Natural killer cell (primary cell): ENCODE results near the gene MED8. TPM values are rescaled to one million over a fixed set of nuclear protein-coding genes. Genes with fewer than 3 reads are reported as not detected.
A peak's percentile ranks its signal among the peaks of the same experiment; 100 is the strongest.

Experiments used
- ATAC-seq, 3 donors: fragments of 150-1000 bp in 2 of 3; fragments of 200-7000 bp in 1 of 3; cut with Tn5 transposase; 1 replicate in 1 of 3; 2 replicates in 2 of 3; pipeline ENCODE4 v1.10.0; 2021; ENCODE audit warnings: mild to moderate bottlenecking in 2 of 3, moderate library complexity in 2 of 3
- DNase-seq, 2 donors: peaks; one replicate each; pipeline versions ENCODE4 v3.0.0 to v3.0.0-alpha.2; 2013 to 2021; ENCODE audit warnings: mixed read lengths in 1 of 2
- H3K27ac ChIP-seq: one replicate; pipeline ENCODE4 v1.5.1; 2013; ENCODE audit warnings: mild to moderate bottlenecking, low read length
- H3K27me3 ChIP-seq: one replicate; pipeline ENCODE4 v1.6.1; 2013; ENCODE audit warnings: low read length; ENCODE audit not compliant: control insufficient read depth, insufficient read depth
- H3K36me3 ChIP-seq: one replicate; pipeline ENCODE4 v1.6.1; 2013; ENCODE audit warnings: low read length; ENCODE audit not compliant: control insufficient read depth, insufficient read depth
- H3K4me1 ChIP-seq: one replicate; pipeline ENCODE4 v1.6.1; 2013; ENCODE audit warnings: low read length; ENCODE audit not compliant: control insufficient read depth, insufficient read depth
- H3K4me3 ChIP-seq: one replicate; pipeline ENCODE4 v1.5.1; 2013; ENCODE audit warnings: low read length
- H3K9me3 ChIP-seq: one replicate; pipeline ENCODE4 v1.6.1; 2013; ENCODE audit warnings: low read length; ENCODE audit not compliant: control insufficient read depth, insufficient read depth
- H3K27ac Mint-ChIP-seq, 2 donors: one replicate each; pipeline ENCODE4 v1.8.0; 2022; ENCODE audit warnings: mild to moderate bottlenecking in 2 of 2, mixed read lengths in 2 of 2, moderate library complexity in 1 of 2
- H3K27me3 Mint-ChIP-seq, 2 donors: one replicate each; pipeline ENCODE4 v1.8.0; 2022; ENCODE audit warnings: low read depth in 2 of 2, mixed read lengths in 2 of 2
- H3K36me3 Mint-ChIP-seq: one replicate; pipeline ENCODE4 v1.8.0; 2022; ENCODE audit warnings: mixed read lengths
- H3K4me1 Mint-ChIP-seq, 2 donors: one replicate each; pipeline ENCODE4 v1.8.0; 2022; ENCODE audit warnings: mixed read lengths in 2 of 2
- H3K4me3 Mint-ChIP-seq: one replicate; pipeline ENCODE4 v1.8.0; 2022; ENCODE audit warnings: mild to moderate bottlenecking, moderate library complexity, mixed read lengths
- H3K9me3 Mint-ChIP-seq, 2 donors: one replicate each; pipeline ENCODE4 v1.8.0; 2022; ENCODE audit warnings: mixed read lengths in 2 of 2
- WGBS: methylation state at CpG from one replicate; pipeline ENCODE4 v1.1.7; 2013; ENCODE audit warnings: missing lambda C conversion rate; ENCODE audit not compliant: insufficient coverage; 5-methylcytosine and 5-hydroxymethylcytosine counted together
- intact Hi-C: fragments of 100-400 bp; cut with micrococcal nuclease; formaldehyde crosslinking; loops from one replicate; pipeline ENCODE4 v1.14.2; 2022
- total RNA-seq, 4 donors: library from RNA; stranded (reverse); fragments of 120-200 nt in 1 of 4; gene quantifications; one replicate each; pipeline versions ENCODE4 v1.2.3 to v1.2.4, GENCODE V29; 2013 to 2022
- TF ChIP-seq, protein P1 (sequence below): fragments of 200-600 bp; IDR thresholded peaks from one replicate; pipeline ENCODE4 v1.8.0; 2022; ENCODE audit warnings: antibody characterized with exemption

MED8 gene
- total RNA-seq, 3 donors from 2014 or later (not counting 1 experiment from before 2014, with no cell fraction given), result 17.8 to 26.8 (median 22.0) TPM

DNA sequence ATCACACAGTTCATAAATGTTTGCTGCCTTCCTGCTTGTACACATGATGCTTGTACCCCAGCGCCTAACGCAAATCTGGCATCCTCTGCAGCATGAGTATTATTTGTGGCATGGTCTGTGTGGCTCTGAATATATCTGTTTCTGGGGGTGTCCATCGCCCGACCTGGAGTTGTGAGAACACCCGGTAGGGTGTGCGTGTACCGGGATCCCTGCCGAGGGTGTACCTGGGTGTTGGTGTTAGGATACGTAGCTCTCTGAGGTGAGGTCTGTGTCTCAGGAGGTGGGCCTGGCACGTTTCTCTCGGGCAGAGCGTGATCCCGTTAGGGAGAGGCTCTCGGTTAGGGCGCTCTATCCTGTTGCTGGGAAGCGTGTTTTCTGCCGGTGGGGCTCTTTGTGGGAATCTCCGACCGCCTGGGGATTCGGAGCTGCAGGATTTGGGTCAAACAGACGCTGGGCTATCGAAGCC, 41.2 kb downstream of the MED8 start:
- H3K27ac Mint-ChIP-seq, result peak overlapping the region in 1 of 2 donors; percentile 33
- no peak for DNase-seq
- peaks cover 4% of the 10 kb centered on the region for H3K4me1 ChIP-seq
- H3K27ac ChIP-seq, result peak overlapping the region; percentile 41
- H3K36me3 ChIP-seq, result no peaks in the 10 kb centered on the region
- intact Hi-C loops, result no loop called here
- no peaks in the 10 kb centered on the region for H3K36me3 Mint-ChIP-seq
- peaks cover 8 to 12% of the 10 kb centered on the region in 2 donors for H3K4me1 Mint-ChIP-seq
- WGBS, result 89% methylated on average over 22 of the region's 22 CpGs
- H3K27me3 ChIP-seq, result no peaks in the 10 kb centered on the region
- ATAC-seq, result no peak
- H3K4me3 Mint-ChIP-seq, result peak overlapping the region; percentile 35
- no peaks in the 10 kb centered on the region for H3K9me3 ChIP-seq
- TF ChIP-seq, protein P1, sequence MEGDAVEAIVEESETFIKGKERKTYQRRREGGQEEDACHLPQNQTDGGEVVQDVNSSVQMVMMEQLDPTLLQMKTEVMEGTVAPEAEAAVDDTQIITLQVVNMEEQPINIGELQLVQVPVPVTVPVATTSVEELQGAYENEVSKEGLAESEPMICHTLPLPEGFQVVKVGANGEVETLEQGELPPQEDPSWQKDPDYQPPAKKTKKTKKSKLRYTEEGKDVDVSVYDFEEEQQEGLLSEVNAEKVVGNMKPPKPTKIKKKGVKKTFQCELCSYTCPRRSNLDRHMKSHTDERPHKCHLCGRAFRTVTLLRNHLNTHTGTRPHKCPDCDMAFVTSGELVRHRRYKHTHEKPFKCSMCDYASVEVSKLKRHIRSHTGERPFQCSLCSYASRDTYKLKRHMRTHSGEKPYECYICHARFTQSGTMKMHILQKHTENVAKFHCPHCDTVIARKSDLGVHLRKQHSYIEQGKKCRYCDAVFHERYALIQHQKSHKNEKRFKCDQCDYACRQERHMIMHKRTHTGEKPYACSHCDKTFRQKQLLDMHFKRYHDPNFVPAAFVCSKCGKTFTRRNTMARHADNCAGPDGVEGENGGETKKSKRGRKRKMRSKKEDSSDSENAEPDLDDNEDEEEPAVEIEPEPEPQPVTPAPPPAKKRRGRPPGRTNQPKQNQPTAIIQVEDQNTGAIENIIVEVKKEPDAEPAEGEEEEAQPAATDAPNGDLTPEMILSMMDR, result no peak
- no peaks in the 10 kb centered on the region for H3K9me3 Mint-ChIP-seq
- no peaks in the 10 kb centered on the region for H3K27me3 Mint-ChIP-seq
- peak overlapping the region; percentile 26 for H3K4me3 ChIP-seq

DNA sequence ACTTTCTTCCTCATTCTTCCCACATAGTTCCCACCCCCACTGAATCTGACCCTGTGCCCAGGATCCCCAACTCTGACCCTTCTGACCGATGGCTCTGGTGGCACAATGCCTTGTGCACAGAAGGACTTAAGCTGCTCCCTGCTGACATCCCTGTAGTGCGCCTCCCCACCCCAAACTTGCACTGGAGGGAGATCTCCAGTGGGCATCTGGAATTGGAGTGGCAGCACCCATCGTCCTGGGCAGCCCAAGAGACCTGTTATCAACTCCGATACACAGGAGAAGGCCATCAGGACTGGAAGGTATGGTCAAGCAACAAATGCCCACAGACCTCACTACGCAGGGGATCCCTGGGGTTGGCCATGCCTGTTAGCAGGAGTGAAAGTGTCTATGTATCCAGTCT, 43.0 kb downstream of the MED8 start:
- Mint-ChIP-seq H3K4me1 (peaks cover 7 to 8% of the 10 kb centered on the region in 2 donors), H3K9me3 (no peaks in the 10 kb centered on the region), H3K27me3 (no peaks in the 10 kb centered on the region), H3K4me3 (no peak overlapping the region), H3K36me3 (no peaks in the 10 kb centered on the region), H3K27ac (no peak overlapping the region)
- DNase-seq (no peak), ATAC-seq (no peak)
- H3K9me3 ChIP-seq, result no peaks in the 10 kb centered on the region
- no peak overlapping the region for H3K27ac ChIP-seq
- TF ChIP-seq, protein P1, result no peak
- H3K4me1 ChIP-seq, result peaks cover 4% of the 10 kb centered on the region
- 96% methylated on average over 5 of the region's 5 CpGs for WGBS
- H3K4me3 ChIP-seq, result no peak overlapping the region
- H3K36me3 ChIP-seq, result no peaks in the 10 kb centered on the region
- intact Hi-C loops, result no loop called here
- H3K27me3 ChIP-seq, result no peaks in the 10 kb centered on the region

DNA sequence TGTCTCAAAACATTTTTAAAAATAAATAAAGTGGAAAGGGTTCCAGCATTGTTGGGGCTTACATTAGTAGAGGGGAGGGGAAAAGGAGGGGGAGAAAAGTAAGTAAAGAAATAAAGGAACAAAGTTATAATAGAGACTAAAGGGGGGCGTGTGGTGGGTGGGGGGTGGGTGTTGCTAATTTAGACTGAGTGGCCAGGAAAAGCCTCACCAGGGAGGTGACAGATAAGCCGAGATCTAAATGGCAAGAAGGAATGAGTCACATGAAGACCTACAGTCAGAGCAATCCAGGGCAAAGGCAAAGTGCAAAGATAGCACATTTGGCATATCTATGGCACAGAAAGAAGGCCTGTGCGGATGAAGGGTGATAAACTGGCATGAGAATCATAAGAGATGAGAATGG, 44.5 kb downstream of the MED8 start:
- no peak for DNase-seq
- TF ChIP-seq, protein P1, result no peak
- H3K36me3 ChIP-seq, result no peaks in the 10 kb centered on the region
- no peak overlapping the region for H3K27ac ChIP-seq
- no peak overlapping the region for H3K27ac Mint-ChIP-seq
- no peak overlapping the region for H3K4me3 Mint-ChIP-seq
- intact Hi-C loops, result no loop called here
- H3K4me1 Mint-ChIP-seq, result peaks cover 7 to 8% of the 10 kb centered on the region in 2 donors
- no peak for ATAC-seq
- no peaks in the 10 kb centered on the region for H3K27me3 Mint-ChIP-seq
- no peaks in the 10 kb centered on the region for H3K27me3 ChIP-seq
- no peaks in the 10 kb centered on the region for H3K36me3 Mint-ChIP-seq
- no peaks in the 10 kb centered on the region for H3K9me3 Mint-ChIP-seq
- no peak overlapping the region for H3K4me3 ChIP-seq
- 78% methylated on average over 3 of the region's 3 CpGs for WGBS
- H3K4me1 ChIP-seq, result peaks cover 4% of the 10 kb centered on the region
- H3K9me3 ChIP-seq, result no peaks in the 10 kb centered on the region

DNA sequence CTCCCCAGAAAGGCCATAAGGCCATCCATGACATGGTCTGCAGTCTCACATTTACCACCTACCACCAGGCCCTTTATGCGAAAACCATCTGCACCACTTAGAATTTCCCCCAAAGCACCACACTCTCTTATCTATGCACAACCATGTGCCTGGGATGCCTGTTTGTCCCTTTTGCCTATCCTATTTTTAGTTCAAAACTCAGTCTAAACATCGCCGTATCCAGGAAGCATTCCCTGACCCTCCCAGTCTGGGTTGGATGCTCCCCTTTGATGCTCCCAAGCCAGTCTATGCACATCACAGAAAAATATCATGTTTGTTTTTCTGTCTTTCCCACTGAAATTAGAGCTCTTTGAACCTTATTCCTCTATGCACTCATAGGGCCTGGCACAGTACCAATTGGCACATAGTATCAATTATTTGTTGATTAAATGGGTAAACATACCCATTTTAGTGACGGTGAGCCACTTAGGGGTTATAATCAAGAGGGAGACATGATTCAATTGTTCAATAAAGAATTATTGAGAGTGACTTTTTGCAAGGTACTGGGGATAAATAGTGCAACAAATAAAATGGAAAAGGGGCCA, 45.2 kb downstream of the MED8 start:
- peaks cover 1% of the 10 kb centered on the region in 2 donors for H3K4me1 Mint-ChIP-seq
- H3K4me3 ChIP-seq, result no peak overlapping the region
- H3K4me3 Mint-ChIP-seq, result no peak overlapping the region
- DNase-seq (no peak), ATAC-seq (no peak)
- TF ChIP-seq, protein P1, result no peak
- H3K27me3 Mint-ChIP-seq, result no peaks in the 10 kb centered on the region
- no peak overlapping the region for H3K27ac ChIP-seq
- no peak overlapping the region for H3K27ac Mint-ChIP-seq
- 95% methylated on average over 4 of the region's 4 CpGs for WGBS
- no peaks in the 10 kb centered on the region for H3K36me3 ChIP-seq
- H3K27me3 ChIP-seq, result no peaks in the 10 kb centered on the region
- H3K9me3 ChIP-seq, result no peaks in the 10 kb centered on the region
- no peaks in the 10 kb centered on the region for H3K36me3 Mint-ChIP-seq
- no peaks in the 10 kb centered on the region for H3K9me3 Mint-ChIP-seq
- intact Hi-C loops, result no loop called here
- no peaks in the 10 kb centered on the region for H3K4me1 ChIP-seq
